Ishikawa (cell line): ENCODE results near the gene EIF4G2.

Experiments
- CEBPB ChIP-seq: IDR thresholded peaks from 2 replicates; pipeline ENCODE4 v1.6.1; 2012
- CREB1 ChIP-seq: IDR thresholded peaks from 2 replicates; pipeline ENCODE4 v1.6.1; 2012; ENCODE audit warnings: low read depth
- EGR1 ChIP-seq: IDR thresholded peaks from 2 replicates; pipeline ENCODE4 v1.6.1; 2012
- EP300 ChIP-seq: IDR thresholded peaks from 2 replicates; pipeline ENCODE4 v1.6.1; 2012; ENCODE audit warnings: borderline replicate concordance
- FOXM1 ChIP-seq: IDR thresholded peaks from 2 replicates; pipeline ENCODE4 v1.6.1; 2012; ENCODE audit warnings: low read depth, borderline replicate concordance
- NFIC ChIP-seq: IDR thresholded peaks from 2 replicates; pipeline ENCODE4 v1.6.1; 2012
- RAD21 ChIP-seq: IDR thresholded peaks from 2 replicates; pipeline ENCODE4 v1.6.1; 2012; ENCODE audit warnings: low read depth
- TAF1 ChIP-seq: IDR thresholded peaks from 2 replicates; pipeline ENCODE4 v1.6.1; 2012; ENCODE audit warnings: low read depth, mild to moderate bottlenecking
- TCF12 ChIP-seq: IDR thresholded peaks from 2 replicates; pipeline ENCODE4 v1.6.1; 2012; ENCODE audit warnings: low read depth
- TEAD4 ChIP-seq: IDR thresholded peaks from 2 replicates; pipeline ENCODE4 v1.6.1; 2012
- USF1 ChIP-seq: IDR thresholded peaks from 2 replicates; pipeline ENCODE4 v1.6.1; 2012
- YY1 ChIP-seq: IDR thresholded peaks from 2 replicates; pipeline ENCODE4 v1.6.1; 2012; ENCODE audit warnings: low read depth
- ZBTB7A ChIP-seq: IDR thresholded peaks from 2 replicates; pipeline ENCODE4 v1.6.1; 2012; ENCODE audit warnings: low read depth
- TF ChIP-seq, protein P1 (sequence below): IDR thresholded peaks from 2 replicates; pipeline ENCODE4 v1.6.1; 2012
- TF ChIP-seq, protein P2 (sequence below): IDR thresholded peaks from 2 replicates; pipeline ENCODE4 v1.6.1; 2012; ENCODE audit warnings: low read depth, mild to moderate bottlenecking

The EIF4G2 gene

DNA sequence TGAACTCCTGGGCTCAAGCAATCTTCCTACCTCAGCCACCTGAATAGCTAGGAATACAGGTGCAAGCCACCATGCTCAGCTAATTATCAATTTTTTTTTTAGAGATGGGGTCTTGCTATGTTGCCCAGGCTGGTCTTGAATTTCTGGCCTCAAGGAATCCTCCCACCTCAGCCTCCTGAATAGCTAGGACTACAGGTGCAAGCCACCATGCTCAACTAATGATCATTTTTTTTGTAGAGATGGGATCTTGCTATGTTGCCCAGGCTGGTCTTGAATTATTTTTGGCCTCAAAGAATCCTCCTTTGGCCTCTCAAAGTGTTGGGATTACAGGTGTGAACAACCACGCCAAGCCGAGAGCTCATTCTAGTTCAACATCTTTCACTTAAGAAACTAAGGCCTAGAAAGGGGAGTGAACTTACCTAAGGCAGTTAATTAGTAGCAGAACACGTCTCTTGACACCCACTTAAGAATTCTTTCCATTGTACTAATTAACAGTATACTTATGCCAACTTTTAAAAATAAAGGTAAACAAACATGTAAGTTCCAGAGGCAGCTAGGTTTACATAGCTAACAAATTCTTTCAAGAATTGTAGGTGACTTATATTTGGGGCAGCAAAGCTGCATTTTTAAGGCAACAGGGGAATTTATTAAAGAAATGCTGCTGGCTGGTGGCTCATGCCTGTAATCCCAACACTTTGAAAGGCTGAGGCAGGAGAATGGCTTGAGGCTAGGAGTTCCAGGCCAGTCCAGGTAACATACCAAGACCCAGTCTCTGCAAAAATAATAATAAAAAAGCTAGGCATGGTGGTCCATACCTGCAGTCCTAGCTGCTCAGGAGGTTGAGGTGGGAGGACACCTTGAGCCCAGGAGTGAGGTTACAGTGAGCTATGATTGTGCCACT, 39.5 kb upstream of the EIF4G2 start:
- TF ChIP-seq USF1: no peak
- TF ChIP-seq ZBTB7A: no peak
- TF ChIP-seq YY1: no peak
- no peak for TF ChIP-seq TCF12
- TF ChIP-seq NFIC: no peak
- TF ChIP-seq CEBPB: no peak
- TF ChIP-seq EP300: no peak
- no peak for TF ChIP-seq TEAD4
- TF ChIP-seq, protein P1, sequence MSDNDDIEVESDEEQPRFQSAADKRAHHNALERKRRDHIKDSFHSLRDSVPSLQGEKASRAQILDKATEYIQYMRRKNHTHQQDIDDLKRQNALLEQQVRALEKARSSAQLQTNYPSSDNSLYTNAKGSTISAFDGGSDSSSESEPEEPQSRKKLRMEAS: no peak
- TF ChIP-seq RAD21: no peak
- TF ChIP-seq, protein P2, sequence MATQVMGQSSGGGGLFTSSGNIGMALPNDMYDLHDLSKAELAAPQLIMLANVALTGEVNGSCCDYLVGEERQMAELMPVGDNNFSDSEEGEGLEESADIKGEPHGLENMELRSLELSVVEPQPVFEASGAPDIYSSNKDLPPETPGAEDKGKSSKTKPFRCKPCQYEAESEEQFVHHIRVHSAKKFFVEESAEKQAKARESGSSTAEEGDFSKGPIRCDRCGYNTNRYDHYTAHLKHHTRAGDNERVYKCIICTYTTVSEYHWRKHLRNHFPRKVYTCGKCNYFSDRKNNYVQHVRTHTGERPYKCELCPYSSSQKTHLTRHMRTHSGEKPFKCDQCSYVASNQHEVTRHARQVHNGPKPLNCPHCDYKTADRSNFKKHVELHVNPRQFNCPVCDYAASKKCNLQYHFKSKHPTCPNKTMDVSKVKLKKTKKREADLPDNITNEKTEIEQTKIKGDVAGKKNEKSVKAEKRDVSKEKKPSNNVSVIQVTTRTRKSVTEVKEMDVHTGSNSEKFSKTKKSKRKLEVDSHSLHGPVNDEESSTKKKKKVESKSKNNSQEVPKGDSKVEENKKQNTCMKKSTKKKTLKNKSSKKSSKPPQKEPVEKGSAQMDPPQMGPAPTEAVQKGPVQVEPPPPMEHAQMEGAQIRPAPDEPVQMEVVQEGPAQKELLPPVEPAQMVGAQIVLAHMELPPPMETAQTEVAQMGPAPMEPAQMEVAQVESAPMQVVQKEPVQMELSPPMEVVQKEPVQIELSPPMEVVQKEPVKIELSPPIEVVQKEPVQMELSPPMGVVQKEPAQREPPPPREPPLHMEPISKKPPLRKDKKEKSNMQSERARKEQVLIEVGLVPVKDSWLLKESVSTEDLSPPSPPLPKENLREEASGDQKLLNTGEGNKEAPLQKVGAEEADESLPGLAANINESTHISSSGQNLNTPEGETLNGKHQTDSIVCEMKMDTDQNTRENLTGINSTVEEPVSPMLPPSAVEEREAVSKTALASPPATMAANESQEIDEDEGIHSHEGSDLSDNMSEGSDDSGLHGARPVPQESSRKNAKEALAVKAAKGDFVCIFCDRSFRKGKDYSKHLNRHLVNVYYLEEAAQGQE: no peak
- no peak for TF ChIP-seq CREB1
- TF ChIP-seq FOXM1: no peak
- no peak for TF ChIP-seq EGR1
- no peak for TF ChIP-seq TAF1

DNA sequence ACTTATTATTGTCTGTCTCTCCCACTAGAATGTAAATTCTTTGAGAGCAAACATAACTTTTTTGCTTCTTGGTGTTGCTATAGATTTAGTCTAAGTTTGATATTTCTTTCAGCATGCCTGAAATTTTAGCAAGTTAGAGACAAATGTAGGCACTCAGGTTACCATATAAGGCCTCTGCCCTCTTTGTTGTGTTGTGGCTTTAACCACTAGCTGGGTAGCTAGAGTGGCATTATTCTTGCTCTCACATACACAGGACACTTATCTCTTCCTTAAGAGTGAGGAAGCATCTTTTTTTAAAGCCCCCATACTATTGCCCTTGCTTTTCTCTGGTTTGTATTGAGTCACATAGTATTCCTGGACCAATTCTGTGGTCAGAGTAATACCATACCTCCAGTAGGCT, 37.9 kb upstream of the EIF4G2 start:
- no peak for TF ChIP-seq RAD21
- TF ChIP-seq, protein P2: no peak
- no peak for TF ChIP-seq ZBTB7A
- TF ChIP-seq EGR1: no peak

- no peak for TF ChIP-seq CEBPB
- TF ChIP-seq ZBTB7A: no peak
- TF ChIP-seq NFIC: no peak
- TF ChIP-seq, protein P2: no peak
- no peak for TF ChIP-seq TEAD4
Observed at GRCh38 chr11:10845589-10845988, 36.9 kb upstream of the EIF4G2 start.

DNA sequence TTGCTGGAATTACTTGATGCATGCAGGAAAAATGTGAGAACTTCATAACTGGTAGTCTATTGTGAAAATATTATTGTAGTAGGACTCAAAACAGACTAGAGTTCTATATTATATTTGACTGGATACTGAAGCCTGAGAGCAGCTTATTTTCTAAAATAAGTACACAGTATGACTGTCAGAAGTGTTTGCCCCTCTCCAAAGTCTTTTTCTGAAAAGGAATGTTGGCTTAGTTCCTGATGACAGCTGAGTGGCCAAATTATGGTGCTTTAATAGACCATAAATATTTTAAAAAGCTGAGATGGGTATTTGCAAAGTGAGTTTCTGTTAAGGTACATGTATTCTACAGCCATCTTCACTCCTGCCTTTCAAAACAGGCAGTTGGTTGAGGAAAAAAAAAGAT, 36.1 kb upstream of the EIF4G2 start:
- TF ChIP-seq TCF12 (no peak), USF1 (no peak), YY1 (no peak), EP300 (no peak), TEAD4 (no peak), EGR1 (no peak), FOXM1 (no peak), NFIC (no peak), TAF1 (no peak)
- TF ChIP-seq, protein P1: no peak

DNA sequence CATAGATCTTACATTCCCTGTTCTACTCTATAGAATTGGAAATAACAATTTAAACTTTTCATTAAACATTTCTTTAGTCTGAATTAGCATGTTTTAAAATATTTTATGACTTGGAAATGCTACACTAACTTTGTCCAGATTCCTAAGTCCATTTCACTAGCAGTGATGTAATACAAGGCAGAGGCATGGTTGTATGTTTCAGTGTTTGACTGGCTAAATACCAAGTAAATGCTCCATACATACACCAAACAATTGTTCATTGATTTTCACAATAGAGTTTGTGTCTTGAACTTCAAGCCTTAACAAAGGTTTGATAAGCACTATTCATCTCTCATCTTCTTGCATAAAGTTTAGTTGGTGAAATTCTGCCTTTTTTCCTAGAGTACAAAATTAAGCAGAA, 35.6 kb upstream of the EIF4G2 start:
- no peak for TF ChIP-seq NFIC
- TF ChIP-seq, protein P2: no peak
- no peak for TF ChIP-seq TEAD4
- TF ChIP-seq TCF12: no peak
- no peak for TF ChIP-seq FOXM1
- no peak for TF ChIP-seq EP300
- TF ChIP-seq RAD21: no peak
- no peak for TF ChIP-seq TAF1
- no peak for TF ChIP-seq YY1
- TF ChIP-seq USF1: no peak
- TF ChIP-seq CREB1: no peak
- no peak for TF ChIP-seq ZBTB7A
- TF ChIP-seq, protein P1: no peak
